Kidney (tissue), 14 donors: ENCODE measurements around the gene PARVG. TPM values are rescaled to one million over a fixed set of nuclear protein-coding genes. Genes with fewer than 3 reads are reported as not detected.

Experiments used
- DNase-seq, 5 donors: peaks; one replicate each; pipeline ENCODE4 v3.0.0-alpha.2; 2013 to 2020
- FAIRE-seq: peaks from 2 replicates; lab custom pipeline; 2012; peaks lifted over from hg19 to GRCh38; lab: Jason Lieb, UNC
- H3K27ac ChIP-seq, 2 donors: one replicate each; pipeline ENCODE4 v1.7.0; 2013; ENCODE audit warnings: low read depth in 2 of 2, low read length in 2 of 2, inconsistent platforms in 1 of 2
- H3K27me3 ChIP-seq: one replicate; pipeline ENCODE4 v1.7.1; 2013; ENCODE audit warnings: low read length, inconsistent platforms; ENCODE audit not compliant: control insufficient read depth, insufficient read depth
- H3K36me3 ChIP-seq, 3 donors: one replicate each; pipeline versions ENCODE4 v1.7.0 to v1.7.1; 2013; ENCODE audit warnings: low read length in 3 of 3, control low read depth in 1 of 3, inconsistent platforms in 1 of 3; ENCODE audit not compliant: insufficient read depth in 3 of 3, control insufficient read depth in 2 of 3
- H3K4me1 ChIP-seq, 3 donors: one replicate each; pipeline versions ENCODE4 v1.7.0 to v1.7.1; 2013; ENCODE audit warnings: low read length in 3 of 3, inconsistent platforms in 1 of 3, low read depth in 1 of 3; ENCODE audit not compliant: control insufficient read depth in 2 of 3, insufficient read depth in 2 of 3
- H3K4me3 ChIP-seq, 3 donors: one replicate each; pipeline versions ENCODE4 v1.7.0 to v1.8.1; 2013; ENCODE audit warnings: low read length in 3 of 3, control low read depth in 1 of 3, inconsistent platforms in 1 of 3
- H3K9ac ChIP-seq, 3 donors: one replicate each; pipeline versions ENCODE4 v1.7.0 to v1.7.1; 2013; ENCODE audit warnings: low read length in 3 of 3, control low read depth in 1 of 3, inconsistent platforms in 1 of 3
- H3K9me3 ChIP-seq, 3 donors: one replicate each; pipeline versions ENCODE4 v1.7.0 to v1.7.1; 2013; ENCODE audit warnings: low read length in 3 of 3, control low read depth in 1 of 3, inconsistent platforms in 1 of 3; ENCODE audit not compliant: control insufficient read depth in 2 of 3, insufficient read depth in 1 of 3
- CTCF ChIP-seq: IDR thresholded peaks from 3 replicates; pipeline ENCODE4 v1.5.1; 2012; ENCODE audit warnings: mild to moderate bottlenecking, moderate library complexity, borderline replicate concordance; ENCODE audit not compliant: insufficient read depth; ENCODE audit errors: extremely low read depth
- intact Hi-C: fragments of 100-400 bp; cut with DNase I; formaldehyde crosslinking; loops from one replicate; pipeline ENCODE4 v1.11.1; 2022
- polyA plus RNA-seq: library from polyadenylated mRNA; stranded (reverse); fragments of 350-450 nt; fragmentation: Illumina TruSeq; extraction: RNeasy Lipid Tissue Mini Kit (QIAGEN cat#74804); gene quantifications from one replicate; pipeline ENCODE4 v1.2.3, GENCODE V29; 2014; ENCODE audit warnings: low read depth, low replicate concordance; ENCODE audit not compliant: insufficient read depth
- total RNA-seq: library from RNA; stranded (reverse); fragmentation: NEBNext Ultra II Directional; extraction: Animal tissue kit (Norgen Biotek cat#: 25700); gene quantifications from one replicate; pipeline ENCODE4 v1.2.1, GENCODE V29; 2021
- donor health status: control.
- donor health status: control.
- donor health status: control.
- donor health status: control.
- donor health status: control.
- donor health status: DM: yes; HTN: yes; CAD: no.
- donor health status: Normal renal cell carcinoma (clear cell type).

The PARVG gene
- total and polyA plus RNA-seq, 2 donors from 2014 or later: 2.5 to 20.9 TPM

GRCh38 chr22:44249376-44250147 lies 68.8 kb downstream of the PARVG start:
- DNase-seq (no peak), FAIRE-seq (no peak)
- no peak overlapping the region for H3K27ac ChIP-seq
- no peak for TF ChIP-seq CTCF
- no peak overlapping the region for H3K4me3 ChIP-seq
- no peak overlapping the region for H3K9ac ChIP-seq
- H3K36me3 ChIP-seq: no peaks in the 10 kb centered on the region
- H3K27me3 ChIP-seq: no peaks in the 10 kb centered on the region
- no peaks in the 10 kb centered on the region for H3K4me1 ChIP-seq
- H3K9me3 ChIP-seq: peaks cover 0 to 3% (median 0%) of the 10 kb centered on the region in 3 donors
- intact Hi-C loops: no loop called here

GRCh38 chr22:44254811-44255210 lies 74.1 kb downstream of the PARVG start:
- Histone ChIP-seq H3K9me3 (no peaks in the 10 kb centered on the region), H3K4me1 (no peaks in the 10 kb centered on the region), H3K4me3 (no peak overlapping the region), H3K9ac (no peak overlapping the region), H3K27me3 (no peaks in the 10 kb centered on the region), H3K36me3 (no peaks in the 10 kb centered on the region), H3K27ac (no peak overlapping the region)
- intact Hi-C loops: no loop called here
- TF ChIP-seq CTCF: no peak
- no peak for DNase-seq
- FAIRE-seq: no peak

- Histone ChIP-seq H3K27ac (no peak overlapping the region), H3K9ac (no peak overlapping the region), H3K9me3 (no peaks in the 10 kb centered on the region), H3K4me3 (no peak overlapping the region), H3K27me3 (no peaks in the 10 kb centered on the region), H3K4me1 (no peaks in the 10 kb centered on the region), H3K36me3 (no peaks in the 10 kb centered on the region)
- TF ChIP-seq CTCF: no peak
- intact Hi-C loops: no loop called here
- peak in 1 of 5 donors; percentile 14 for DNase-seq
- FAIRE-seq: no peak
Observed at GRCh38 chr22:44256085-44256484, 75.4 kb downstream of the PARVG start.
